Heart left ventricle (tissue), 16 donors: Measurements from ENCODE around the gene IQCH. TPM values are rescaled to one million over a fixed set of nuclear protein-coding genes. Genes with fewer than 3 reads are reported as not detected.

Source experiments
- ATAC-seq, 4 donors: fragments of 200-7000 bp; cut with Tn5 transposase; one replicate each; pipeline ENCODE4 v1.9.1; 2020 to 2022; ENCODE audit warnings: moderate library complexity in 4 of 4, mild to moderate bottlenecking in 3 of 4, moderate number of reproducible peaks in 1 of 4
- DNase-seq, 5 donors: peaks; one replicate each; pipeline ENCODE4 v3.0.0-alpha.2; 2020
- H3K27ac ChIP-seq, 12 donors: fragments of 200-600 bp; sonication (generic) in 4 of 12; one replicate each; pipeline versions ENCODE4 v1.5.0 to v1.8.0; 2016 to 2022; ENCODE audit warnings: mild to moderate bottlenecking in 2 of 12
- H3K27me3 ChIP-seq, 9 donors: fragments of 200-600 bp; sonication (generic) in 2 of 9; one replicate each; pipeline versions ENCODE4 v1.5.1 to v1.8.0; 2016 to 2022; ENCODE audit warnings: mild to moderate bottlenecking in 3 of 9
- H3K36me3 ChIP-seq, 9 donors: fragments of 200-600 bp; sonication (generic) in 2 of 9; one replicate each; pipeline versions ENCODE4 v1.5.0 to v1.8.0; 2018 to 2022; ENCODE audit warnings: mild to moderate bottlenecking in 2 of 9
- H3K4me1 ChIP-seq, 12 donors: fragments of 200-600 bp; sonication (generic) in 4 of 12; one replicate each; pipeline versions ENCODE4 v1.5.0 to v1.8.0; 2016 to 2022; ENCODE audit warnings: mild to moderate bottlenecking in 3 of 12
- H3K4me3 ChIP-seq, 12 donors: fragments of 200-600 bp; sonication (generic) in 4 of 12; one replicate each; pipeline versions ENCODE4 v1.5.0 to v1.8.0; 2017 to 2022; ENCODE audit warnings: mild to moderate bottlenecking in 9 of 12, moderate library complexity in 4 of 12
- H3K9me3 ChIP-seq, 12 donors: fragments of 200-600 bp; sonication (generic) in 4 of 12; one replicate each; pipeline versions ENCODE4 v1.5.0 to v1.8.0; 2016 to 2022; ENCODE audit warnings: mild to moderate bottlenecking in 1 of 12
- POLR2A ChIP-seq, 2 donors: fragments of 450-650 bp; IDR thresholded peaks; one replicate each; pipeline ENCODE4 v1.6.1; 2017; ENCODE audit warnings: antibody characterized with exemption in 2 of 2, mild to moderate bottlenecking in 2 of 2, moderate library complexity in 2 of 2
- WGBS, 4 donors: extraction: QIAGEN DNeasy Blood & Tissue Kit in 2 of 4; methylation state at CpG; one replicate each; pipeline versions ENCODE4 v1.1.5 to v1.1.7; 2013 to 2018; 5-methylcytosine and 5-hydroxymethylcytosine counted together
- intact Hi-C, 10 donors: fragments of 100-400 bp; cut with DNase I; formaldehyde crosslinking; loops; one replicate each; pipeline versions ENCODE4 v1.11.1 to v1.14.2; 2022
- polyA plus RNA-seq, 2 donors: library from polyadenylated mRNA; stranded (reverse); fragments of 200-250 nt; gene quantifications; one replicate each; pipeline ENCODE4 v1.2.3, GENCODE V29; 2013
- total RNA-seq, 9 donors: library from RNA; depleted of rRNA in 2 of 9; stranded (reverse); fragments of >200 nt in 2 of 9; fragmentation: NEBNext Ultra II Directional in 3 of 9; extraction: Animal tissue kit (Norgen Biotek cat#: 25700) in 3 of 9; gene quantifications; one replicate each; pipeline versions ENCODE4 v1.1.0 to v1.2.4, GENCODE V29; 2016 to 2023
- TF ChIP-seq, protein P1 (sequence below), 12 donors: fragments of 200-600 bp; sonication (generic) in 4 of 12; IDR thresholded peaks; one replicate each; pipeline versions ENCODE4 v1.5.0 to v1.8.0; 2018 to 2022; ENCODE audit warnings: antibody characterized with exemption in 12 of 12, mild to moderate bottlenecking in 5 of 12
- donor health status: ischemic (EF 13 %, LVEDD 7.1; RV severe dilation, severe dysfunction).
- donor health status: healthy with polysubstance abuse.
- donor health status: DM: no; HTN: yes; CAD: no.
- donor health status: DM: no; HTN: no; CAD: no.
- donor health status: ischemic (EF 25% LVEDD 6.9; RV normal size, moderate dysfunction).
- donor health status: ischemic (EF 25% LVEDD 5.7; RV mildly dilated, moderate dysfunction).
- donor health status: healthy.
- donor health status: DM: yes; HTN: yes; CAD: no.
- donor health status: ischemic (EF 35%, LVEDD 5.7; RV mildly dilated, moderate dysfunction).
- donor health status: nonischemic (EF 11% LVEDD 7.7; RV severe dilation, severe dysfunction).
- donor health status: DM: yes; HTN: yes; CAD: no.
- donor health status: PGD.
- donor health status: ischemic (EF 29% LVEDD 5.4; RV normal size, mild dysfunction).
- donor health status: nonischemic (EF 23%, LVEDD 6.1; RV moderate dilation, normal function).

IQCH gene
- total and polyA plus RNA-seq, 11 donors: 0.11 to 3.3 (median 1.4) TPM

DNA sequence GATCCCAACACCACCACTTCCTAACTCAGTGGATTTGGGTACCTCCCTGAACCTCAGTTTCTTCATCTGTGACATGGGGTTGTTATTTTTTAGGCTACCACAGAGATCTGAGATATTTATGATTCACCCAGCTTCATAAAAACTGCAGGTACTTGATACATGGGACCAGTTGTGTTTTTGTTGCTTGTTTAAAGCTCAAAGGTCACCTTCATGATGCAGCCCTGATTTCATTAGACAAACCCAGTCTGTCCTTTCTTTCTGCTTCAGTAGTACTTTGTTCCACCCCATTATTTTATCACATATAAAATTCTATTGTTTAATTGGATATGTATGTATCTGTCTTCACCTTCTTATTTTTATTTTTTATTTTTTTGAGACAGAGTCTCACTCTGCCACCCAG, 208.9 kb downstream of the IQCH start:
- no peaks in the 10 kb centered on the region for H3K27me3 ChIP-seq
- ATAC-seq (no peak), DNase-seq (no peak)
- no peaks in the 10 kb centered on the region for H3K9me3 ChIP-seq
- peaks cover 0 to 3% (median 0%) of the 10 kb centered on the region in 9 donors for H3K36me3 ChIP-seq
- no peak for TF ChIP-seq POLR2A (IDR thresholded peaks at IDR 0.05)
- TF ChIP-seq, protein P1, sequence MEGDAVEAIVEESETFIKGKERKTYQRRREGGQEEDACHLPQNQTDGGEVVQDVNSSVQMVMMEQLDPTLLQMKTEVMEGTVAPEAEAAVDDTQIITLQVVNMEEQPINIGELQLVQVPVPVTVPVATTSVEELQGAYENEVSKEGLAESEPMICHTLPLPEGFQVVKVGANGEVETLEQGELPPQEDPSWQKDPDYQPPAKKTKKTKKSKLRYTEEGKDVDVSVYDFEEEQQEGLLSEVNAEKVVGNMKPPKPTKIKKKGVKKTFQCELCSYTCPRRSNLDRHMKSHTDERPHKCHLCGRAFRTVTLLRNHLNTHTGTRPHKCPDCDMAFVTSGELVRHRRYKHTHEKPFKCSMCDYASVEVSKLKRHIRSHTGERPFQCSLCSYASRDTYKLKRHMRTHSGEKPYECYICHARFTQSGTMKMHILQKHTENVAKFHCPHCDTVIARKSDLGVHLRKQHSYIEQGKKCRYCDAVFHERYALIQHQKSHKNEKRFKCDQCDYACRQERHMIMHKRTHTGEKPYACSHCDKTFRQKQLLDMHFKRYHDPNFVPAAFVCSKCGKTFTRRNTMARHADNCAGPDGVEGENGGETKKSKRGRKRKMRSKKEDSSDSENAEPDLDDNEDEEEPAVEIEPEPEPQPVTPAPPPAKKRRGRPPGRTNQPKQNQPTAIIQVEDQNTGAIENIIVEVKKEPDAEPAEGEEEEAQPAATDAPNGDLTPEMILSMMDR (IDR thresholded peaks at IDR 0.05): no peak
- no peak overlapping the region for H3K27ac ChIP-seq
- H3K4me3 ChIP-seq: no peak overlapping the region
- no peaks in the 10 kb centered on the region for H3K4me1 ChIP-seq
- intact Hi-C loops: no loop called here

DNA sequence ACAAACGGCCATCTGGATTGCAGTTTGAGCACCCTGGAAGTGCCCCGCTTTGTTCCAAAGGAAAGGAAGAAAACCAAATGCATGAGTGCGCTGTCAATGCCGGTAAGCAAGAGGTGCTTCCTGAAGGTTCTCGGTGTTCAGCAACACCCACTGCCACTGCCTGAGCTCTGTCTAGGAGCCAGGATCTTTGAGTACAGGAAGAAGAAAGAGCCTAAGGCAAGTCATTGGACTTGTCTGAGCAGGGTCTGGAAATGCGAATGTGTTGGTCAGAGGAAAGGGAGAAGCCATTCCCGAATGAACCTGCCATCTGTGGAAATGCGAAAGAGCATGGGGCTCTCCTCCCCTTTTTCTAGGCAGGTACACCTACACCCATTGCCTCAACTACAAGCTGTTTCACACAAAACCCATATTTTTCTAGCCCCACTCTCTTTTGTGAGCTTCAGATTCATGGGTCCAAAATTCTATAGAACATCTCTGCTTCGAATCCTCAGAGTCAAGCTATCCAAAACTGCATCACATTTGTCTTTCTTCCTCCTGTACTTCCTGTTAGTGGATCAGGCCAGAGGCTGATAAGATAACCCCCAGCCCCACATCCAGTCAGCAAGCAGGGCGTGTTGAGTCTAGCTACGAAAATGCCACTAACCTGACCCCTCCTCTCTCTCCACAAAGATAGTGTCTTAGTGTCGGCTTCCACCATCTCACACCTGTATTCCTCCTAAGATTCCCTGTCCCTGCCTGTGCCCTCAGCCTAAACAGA, 210.8 kb downstream of the IQCH start:
- WGBS, 4 donors: 91 to 95% (median 93%) methylated on average over 12 of the region's 12 CpGs

DNA sequence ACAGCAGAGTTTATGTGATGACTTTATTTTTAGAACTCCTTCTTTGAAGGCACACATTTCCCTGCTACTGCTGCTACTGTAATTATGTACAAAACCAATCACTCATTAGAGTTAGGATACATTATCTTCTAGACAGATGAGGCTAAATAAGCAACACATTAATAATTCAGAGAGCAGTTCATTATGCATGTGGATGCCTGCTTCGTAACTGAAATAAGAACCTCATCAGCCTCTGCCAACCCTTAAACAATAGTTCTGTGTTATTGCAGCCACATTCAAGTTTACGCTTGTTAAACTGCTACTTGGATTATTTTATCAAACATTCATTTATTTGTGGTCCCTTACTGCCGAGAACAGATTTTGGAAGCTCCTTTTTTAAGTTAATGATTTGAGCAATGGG, 213.8 kb downstream of the IQCH start:
- Histone ChIP-seq H3K4me3 (no peak overlapping the region), H3K27me3 (no peaks in the 10 kb centered on the region), H3K36me3 (no peaks in the 10 kb centered on the region), H3K27ac (no peak overlapping the region), H3K9me3 (no peaks in the 10 kb centered on the region), H3K4me1 (no peaks in the 10 kb centered on the region)
- TF ChIP-seq, protein P1 (IDR thresholded peaks at IDR 0.05): no peak
- TF ChIP-seq POLR2A (IDR thresholded peaks at IDR 0.05): no peak
- ATAC-seq (no peak), DNase-seq (no peak)
- WGBS, 4 donors: 91 to 96% (median 93%) methylated on average over 3 of the region's 3 CpGs
- intact Hi-C loops: no loop called here

More for the DNA sequence above, 210.8 kb downstream of the IQCH start:
- Histone ChIP-seq H3K36me3 (no peaks in the 10 kb centered on the region), H3K27me3 (no peaks in the 10 kb centered on the region), H3K9me3 (no peaks in the 10 kb centered on the region), H3K4me1 (no peaks in the 10 kb centered on the region), H3K4me3 (no peak overlapping the region), H3K27ac (no peak overlapping the region)
- intact Hi-C loops: no loop called here
- DNase-seq (no peak), ATAC-seq (no peak)
- TF ChIP-seq, protein P1 (IDR thresholded peaks at IDR 0.05): no peak
- TF ChIP-seq POLR2A (IDR thresholded peaks at IDR 0.05): no peak

DNA sequence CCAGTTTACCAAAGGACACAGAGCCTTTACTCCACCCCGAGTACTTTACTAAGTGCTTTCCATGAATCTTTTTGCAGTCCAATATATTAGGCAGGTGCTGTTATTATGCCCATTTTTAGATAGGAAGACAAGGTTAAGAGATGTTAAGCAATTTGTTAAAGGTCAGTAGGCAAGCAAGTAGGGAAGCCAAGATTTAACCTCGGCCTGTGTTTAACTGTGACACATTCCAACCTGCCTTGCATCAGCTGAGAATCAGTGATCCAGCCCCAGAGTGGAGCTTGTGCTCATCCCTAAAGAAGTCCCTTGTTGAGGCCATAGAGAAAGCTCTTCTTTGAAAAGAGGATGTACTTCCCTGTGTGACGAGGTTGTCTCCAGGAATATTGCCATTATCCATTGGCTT, 215.1 kb downstream of the IQCH start:
- WGBS, 4 donors: 77 to 94% (median 85%) methylated on average over 3 of the region's 3 CpGs
- Histone ChIP-seq H3K4me1 (no peaks in the 10 kb centered on the region), H3K27me3 (no peaks in the 10 kb centered on the region)

More for the DNA sequence above, 215.1 kb downstream of the IQCH start:
- Histone ChIP-seq H3K9me3 (no peaks in the 10 kb centered on the region), H3K36me3 (no peaks in the 10 kb centered on the region), H3K4me3 (no peak overlapping the region), H3K27ac (no peak overlapping the region)
- TF ChIP-seq POLR2A (IDR thresholded peaks at IDR 0.05): no peak
- TF ChIP-seq, protein P1 (IDR thresholded peaks at IDR 0.05): no peak
- no peak for DNase-seq
- intact Hi-C loops: no loop called here
- no peak for ATAC-seq
